MM.1S (cell line): ENCODE measurements around the gene HOXC10.
A peak's percentile ranks its signal among the peaks of the same experiment; 100 is the strongest.

Source experiments
- EZH2 ChIP-seq: fragments of 300-600 bp; sonication (generic); optimal IDR thresholded peaks from 2 replicates; pipeline ENCODE3; 2017; ENCODE audit warnings: low read depth, mild to moderate bottlenecking, antibody characterized with exemption, low read length, mixed read lengths
- EZH2phosphoT487 ChIP-seq: fragments of 300-600 bp; sonication (generic); IDR thresholded peaks from 2 replicates; pipeline ENCODE4 v1.6.1; 2018; ENCODE audit warnings: antibody characterized with exemption, low read length
- TF ChIP-seq, protein P1 (sequence below): fragments of 300-600 bp; sonication (generic); IDR thresholded peaks from 2 replicates; pipeline ENCODE4 v1.5.1; 2016; ENCODE audit warnings: antibody characterized with exemption, low read length, mixed read lengths

DNA sequence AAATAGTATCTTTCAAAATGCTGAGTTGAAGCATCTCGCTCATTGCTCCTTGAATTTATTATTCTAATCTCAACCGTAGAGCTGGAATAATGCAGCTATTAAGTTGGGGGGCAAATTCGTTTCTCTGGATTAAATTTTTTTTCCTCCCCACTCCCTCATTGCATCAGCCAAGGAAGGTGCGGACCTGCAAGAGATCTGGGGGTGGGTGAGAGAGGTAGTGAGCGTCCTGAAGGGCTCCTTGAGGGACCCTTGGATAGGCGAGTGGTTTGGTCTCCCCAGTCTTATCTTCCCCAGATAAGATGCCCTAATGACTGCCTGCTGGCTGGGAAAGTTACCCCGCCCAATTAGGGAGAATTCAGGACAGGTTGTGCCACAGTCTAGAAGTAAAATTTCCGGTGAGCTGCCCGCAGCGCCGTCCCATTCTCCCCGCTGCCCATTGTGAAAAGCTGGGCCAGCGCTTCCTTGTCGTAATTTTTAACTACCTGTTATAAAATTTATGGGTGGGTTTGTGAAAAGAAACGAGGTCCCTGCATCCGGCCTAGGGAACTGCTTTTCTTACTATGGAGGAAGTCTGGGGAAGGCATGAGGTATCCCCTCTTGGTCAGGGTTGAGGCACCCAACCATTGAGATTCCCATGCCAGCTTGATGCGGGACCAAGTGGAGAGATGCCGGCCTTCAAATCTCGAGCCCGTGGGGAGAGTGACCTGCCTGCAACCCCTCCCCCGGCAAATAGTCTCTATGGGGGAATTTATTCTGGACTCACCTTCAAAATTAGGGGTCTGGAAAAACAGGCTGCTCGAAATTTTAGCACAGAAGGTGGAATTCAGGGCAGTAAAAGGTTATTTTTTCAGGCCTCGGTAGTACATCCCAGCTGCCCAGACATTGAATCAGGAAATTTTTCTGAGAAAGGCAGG is 30.3 kb downstream of the HOXC10 start:
- TF ChIP-seq, protein P1, sequence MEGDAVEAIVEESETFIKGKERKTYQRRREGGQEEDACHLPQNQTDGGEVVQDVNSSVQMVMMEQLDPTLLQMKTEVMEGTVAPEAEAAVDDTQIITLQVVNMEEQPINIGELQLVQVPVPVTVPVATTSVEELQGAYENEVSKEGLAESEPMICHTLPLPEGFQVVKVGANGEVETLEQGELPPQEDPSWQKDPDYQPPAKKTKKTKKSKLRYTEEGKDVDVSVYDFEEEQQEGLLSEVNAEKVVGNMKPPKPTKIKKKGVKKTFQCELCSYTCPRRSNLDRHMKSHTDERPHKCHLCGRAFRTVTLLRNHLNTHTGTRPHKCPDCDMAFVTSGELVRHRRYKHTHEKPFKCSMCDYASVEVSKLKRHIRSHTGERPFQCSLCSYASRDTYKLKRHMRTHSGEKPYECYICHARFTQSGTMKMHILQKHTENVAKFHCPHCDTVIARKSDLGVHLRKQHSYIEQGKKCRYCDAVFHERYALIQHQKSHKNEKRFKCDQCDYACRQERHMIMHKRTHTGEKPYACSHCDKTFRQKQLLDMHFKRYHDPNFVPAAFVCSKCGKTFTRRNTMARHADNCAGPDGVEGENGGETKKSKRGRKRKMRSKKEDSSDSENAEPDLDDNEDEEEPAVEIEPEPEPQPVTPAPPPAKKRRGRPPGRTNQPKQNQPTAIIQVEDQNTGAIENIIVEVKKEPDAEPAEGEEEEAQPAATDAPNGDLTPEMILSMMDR, result no peak
- TF ChIP-seq EZH2phosphoT487 (no peak), EZH2 (peak; percentile 84)
